Large intestine (tissue), 3 donors: ENCODE measurements around the gene CACNB2. TPM values are rescaled to one million over a fixed set of nuclear protein-coding genes. Genes with fewer than 3 reads are reported as not detected.

ENCODE experiments used
- DNase-seq, 2 donors: peaks; one replicate each; pipeline versions ENCODE4 v3.0.0 to v3.0.0-alpha.2; 2013
- H3K27ac ChIP-seq: one replicate; pipeline ENCODE4 v1.5.1; 2013; ENCODE audit warnings: low read length
- H3K27me3 ChIP-seq: 2 replicates; pipeline ENCODE4 v1.6.1; 2013; ENCODE audit warnings: low read length; ENCODE audit not compliant: control insufficient read depth, insufficient read depth
- H3K36me3 ChIP-seq: 2 replicates; pipeline ENCODE4 v1.6.1; 2013; ENCODE audit warnings: low read length; ENCODE audit not compliant: control insufficient read depth, insufficient read depth
- H3K4me1 ChIP-seq: one replicate; pipeline ENCODE4 v1.6.1; 2013; ENCODE audit warnings: low read length; ENCODE audit not compliant: control insufficient read depth, insufficient read depth
- H3K4me3 ChIP-seq: one replicate; pipeline ENCODE4 v1.5.1; 2013; ENCODE audit warnings: low read length
- H3K9me3 ChIP-seq: one replicate; pipeline ENCODE4 v1.6.1; 2013; ENCODE audit warnings: mild to moderate bottlenecking, low read depth, low read length, moderate library complexity; ENCODE audit not compliant: control insufficient read depth
- WGBS: methylation state at CpG from one replicate; pipeline ENCODE4 v1.1.5; 2013; ENCODE audit warnings: low lambda C conversion rate; ENCODE audit not compliant: insufficient coverage; 5-methylcytosine and 5-hydroxymethylcytosine counted together
- polyA plus RNA-seq: library from polyadenylated mRNA; unstranded; fragments of 120-200 nt; gene quantifications from one replicate; pipeline ENCODE4 v1.2.1, GENCODE V29; 2013

CACNB2 gene
- polyA plus RNA-seq, 1 donor = 8.2 TPM

DNA sequence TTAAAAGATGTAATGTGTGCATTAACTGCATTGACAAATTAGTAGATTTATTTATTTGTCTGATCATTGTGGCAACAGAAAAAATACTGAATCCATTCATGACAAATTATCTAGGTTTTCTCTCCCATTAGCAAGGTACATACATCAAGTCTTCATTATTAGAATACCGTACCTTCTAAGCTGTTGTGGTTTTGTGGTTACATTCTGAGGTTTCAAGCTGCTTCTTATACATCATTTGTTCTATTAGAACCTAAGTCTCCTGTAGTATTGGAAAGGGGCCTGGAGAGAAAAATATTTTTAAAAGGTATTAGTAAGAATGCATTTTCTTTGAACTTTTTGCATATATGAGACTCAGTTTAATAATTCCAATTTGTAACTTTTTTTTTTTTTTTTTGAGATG lies 26.3 kb upstream of the CACNB2 start:
- peaks cover 7% of the 10 kb centered on the region for H3K4me1 ChIP-seq
- 100% methylated on average over 1 of the region's 1 CpG for WGBS
- no peak overlapping the region for H3K4me3 ChIP-seq
- H3K27me3 ChIP-seq = no peaks in the 10 kb centered on the region
- H3K27ac ChIP-seq = no peak overlapping the region
- H3K36me3 ChIP-seq = no peaks in the 10 kb centered on the region
- no peak for DNase-seq
- peaks cover 2% of the 10 kb centered on the region for H3K9me3 ChIP-seq

DNA sequence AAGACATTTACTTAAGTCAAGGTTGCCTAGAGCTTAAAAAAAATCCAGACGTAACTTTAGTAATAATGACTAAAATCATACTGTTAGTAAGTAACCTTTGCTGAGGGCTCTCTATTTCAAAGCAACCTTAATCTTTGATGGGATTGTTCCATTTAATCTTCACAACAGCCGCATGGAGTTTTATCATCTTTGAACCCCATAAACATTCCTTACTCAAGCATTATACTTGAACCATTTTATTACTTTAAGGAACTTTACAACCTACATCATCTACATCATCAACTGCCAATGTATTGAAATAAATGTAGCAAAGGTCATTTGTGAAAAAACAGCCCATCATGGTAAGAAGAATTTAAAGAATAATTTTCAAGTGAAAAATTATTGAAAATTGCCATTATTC lies 22.9 kb upstream of the CACNB2 start:
- Histone ChIP-seq H3K27me3 (no peaks in the 10 kb centered on the region), H3K9me3 (peaks cover 6% of the 10 kb centered on the region), H3K36me3 (no peaks in the 10 kb centered on the region), H3K27ac (peak overlapping the region; percentile 21), H3K4me1 (peaks cover 7% of the 10 kb centered on the region), H3K4me3 (no peak overlapping the region)
- 20% methylated on average over 1 of the region's 2 CpGs for WGBS
- DNase-seq = peak; percentile 72 to 88

DNA sequence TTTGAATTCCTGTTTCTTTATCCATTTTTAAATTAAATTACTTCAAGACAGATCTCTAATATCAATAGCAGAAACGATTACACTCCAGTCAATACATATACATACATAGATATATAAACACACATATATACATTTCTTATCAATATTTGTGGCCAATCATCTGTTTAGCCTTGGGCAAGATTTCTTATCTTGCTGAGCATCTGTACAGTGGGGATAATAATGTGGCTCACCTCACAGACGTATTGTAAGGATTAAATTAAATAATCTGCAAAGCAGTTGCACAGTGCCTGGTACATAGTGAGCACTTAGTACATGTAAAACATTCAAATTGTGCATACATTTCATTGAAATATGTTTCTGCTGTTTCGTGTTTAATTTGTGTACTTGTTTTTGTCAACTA lies 17.5 kb upstream of the CACNB2 start:
- no peaks in the 10 kb centered on the region for H3K27me3 ChIP-seq
- H3K9me3 ChIP-seq = peaks cover 6% of the 10 kb centered on the region
- H3K27ac ChIP-seq = no peak overlapping the region
- H3K4me1 ChIP-seq = peaks cover under 1% of the 10 kb centered on the region
- 83% methylated on average over 1 of the region's 3 CpGs for WGBS
- no peak for DNase-seq
- no peak overlapping the region for H3K4me3 ChIP-seq
- H3K36me3 ChIP-seq = no peaks in the 10 kb centered on the region

DNA sequence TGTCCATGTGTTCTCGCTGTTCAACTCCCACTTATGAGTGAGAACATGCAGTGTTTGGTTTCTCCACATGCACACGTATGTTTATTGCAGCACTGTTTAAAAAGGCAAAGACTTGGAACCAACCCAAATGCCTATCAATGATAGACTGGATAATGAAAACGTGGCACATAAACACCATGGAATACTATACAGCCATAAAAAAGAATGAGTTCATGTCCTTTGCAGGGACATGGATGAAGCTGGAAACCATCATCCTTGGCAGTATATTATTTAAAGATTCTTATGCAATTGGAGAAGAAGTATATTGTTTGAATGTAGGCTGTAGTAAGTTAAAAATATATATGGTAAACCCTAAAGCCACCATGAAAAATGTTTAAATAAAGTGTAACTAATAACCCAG lies 7.2 kb upstream of the CACNB2 start:
- no peaks in the 10 kb centered on the region for H3K4me1 ChIP-seq
- no peaks in the 10 kb centered on the region for H3K36me3 ChIP-seq
- H3K4me3 ChIP-seq = no peak overlapping the region
- no peaks in the 10 kb centered on the region for H3K9me3 ChIP-seq
- H3K27me3 ChIP-seq = no peaks in the 10 kb centered on the region
- DNase-seq = no peak
- H3K27ac ChIP-seq = no peak overlapping the region
- WGBS = 83% methylated on average over 1 of the region's 3 CpGs

DNA sequence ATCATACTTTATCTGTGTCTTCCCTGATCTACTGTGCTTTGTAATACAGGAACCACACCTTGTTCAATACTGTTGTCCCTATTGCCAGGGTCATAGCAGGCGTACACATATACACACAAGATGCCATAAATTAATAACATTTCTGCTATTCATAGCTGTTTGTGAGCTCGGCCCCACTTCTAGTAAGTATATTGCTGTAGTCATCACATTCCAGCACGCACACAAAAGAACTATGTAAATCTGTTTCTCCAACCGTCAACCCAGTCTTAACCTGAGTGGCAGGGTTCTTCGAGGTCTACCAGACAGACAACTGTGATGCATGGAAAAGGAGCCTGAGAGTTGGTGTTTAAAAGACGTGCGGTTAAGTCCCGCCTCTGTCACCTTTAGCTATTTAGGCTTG lies 5.7 kb upstream of the CACNB2 start:
- Histone ChIP-seq H3K36me3 (no peaks in the 10 kb centered on the region), H3K9me3 (no peaks in the 10 kb centered on the region), H3K27me3 (no peaks in the 10 kb centered on the region), H3K4me3 (no peak overlapping the region), H3K27ac (no peak overlapping the region), H3K4me1 (no peaks in the 10 kb centered on the region)
- 33% methylated on average over 1 of the region's 8 CpGs for WGBS
- no peak for DNase-seq

DNA sequence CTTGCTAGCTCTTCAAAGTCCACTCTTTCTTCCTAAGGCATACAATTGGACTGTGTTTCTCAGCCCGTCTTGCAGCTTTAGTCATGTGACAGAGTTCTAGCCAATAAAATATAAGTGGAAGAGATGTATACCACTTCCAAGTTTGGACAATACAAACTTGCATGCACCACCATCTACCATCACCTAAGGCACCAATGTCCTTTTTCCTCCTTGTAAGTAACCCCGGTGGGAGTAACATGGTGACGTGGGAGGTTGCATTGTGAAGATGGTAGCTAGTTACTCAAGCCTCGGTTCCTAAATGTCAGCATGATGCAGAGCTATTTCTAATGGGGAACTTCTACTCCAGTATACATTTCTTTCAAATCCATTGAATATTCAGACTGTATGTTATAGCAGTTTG lies 5.3 kb upstream of the CACNB2 start:
- H3K36me3 ChIP-seq = no peaks in the 10 kb centered on the region
- no peak for DNase-seq
- H3K27ac ChIP-seq = no peak overlapping the region
- no peak overlapping the region for H3K4me3 ChIP-seq
- H3K27me3 ChIP-seq = no peaks in the 10 kb centered on the region
- H3K9me3 ChIP-seq = no peaks in the 10 kb centered on the region
- H3K4me1 ChIP-seq = peaks cover 3% of the 10 kb centered on the region
- WGBS = no CpG with 5 or more reads among the region's 4 CpGs

DNA sequence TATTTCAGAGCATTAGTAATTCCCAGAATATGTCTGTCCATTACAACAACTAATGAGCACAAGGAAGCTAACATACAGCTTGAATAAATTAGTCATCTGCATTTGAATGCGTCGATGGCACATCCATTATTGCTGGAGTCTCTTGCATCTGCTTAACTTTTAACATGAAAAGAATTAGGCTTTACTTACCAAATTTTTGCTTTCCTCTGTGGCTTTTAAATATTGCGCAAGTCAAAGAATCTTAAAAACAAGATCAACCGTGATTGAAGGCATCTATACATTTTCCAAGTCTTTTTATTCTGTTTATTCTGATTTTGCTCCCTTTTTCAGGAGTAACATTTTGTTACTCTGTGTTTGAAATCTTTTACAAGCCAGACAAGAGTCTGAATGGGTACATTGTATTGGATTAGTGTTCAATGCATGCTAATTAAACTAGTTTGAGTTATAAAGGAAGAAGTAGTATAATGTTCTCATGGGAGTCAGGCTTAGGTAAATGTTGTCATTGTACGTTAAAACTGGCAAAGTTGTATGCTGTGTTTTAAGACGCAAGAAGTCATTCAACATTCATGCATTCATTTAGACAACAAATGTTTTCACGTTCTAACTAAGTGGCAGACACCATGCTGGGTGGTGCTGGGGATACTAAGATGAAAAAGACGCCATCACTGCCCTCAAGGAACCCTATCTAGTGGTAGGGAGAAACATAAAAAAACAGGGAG lies 4.0 kb upstream of the CACNB2 start:
- 70% methylated on average over 5 of the region's 8 CpGs for WGBS
- no peak overlapping the region for H3K4me3 ChIP-seq
- DNase-seq = no peak
- no peak overlapping the region for H3K27ac ChIP-seq
- H3K27me3 ChIP-seq = no peaks in the 10 kb centered on the region
- peaks cover 5% of the 10 kb centered on the region for H3K4me1 ChIP-seq
- no peaks in the 10 kb centered on the region for H3K36me3 ChIP-seq
- no peaks in the 10 kb centered on the region for H3K9me3 ChIP-seq

DNA sequence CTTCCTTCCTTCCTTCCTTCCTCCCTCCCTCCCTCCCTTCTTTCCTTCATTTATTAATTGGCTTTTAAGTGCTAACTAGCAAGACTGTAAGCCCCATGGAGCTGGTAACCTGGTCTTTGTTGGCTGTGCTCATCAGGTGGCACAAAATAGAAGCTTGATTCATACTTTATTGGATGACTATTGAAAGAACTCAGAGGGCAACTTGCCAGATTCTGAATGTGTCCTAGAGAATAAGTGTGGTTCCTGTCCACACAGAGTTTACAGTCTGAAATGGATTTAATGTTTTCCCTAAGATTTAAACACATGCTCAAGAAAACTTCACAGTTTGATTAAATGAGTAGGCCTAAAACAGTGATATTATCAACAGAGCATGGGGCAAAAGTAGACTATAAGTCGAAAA lies 3.1 kb upstream of the CACNB2 start:
- no peak overlapping the region for H3K27ac ChIP-seq
- H3K9me3 ChIP-seq = no peaks in the 10 kb centered on the region
- WGBS = 100% methylated on average over 1 of the region's 1 CpG
- H3K27me3 ChIP-seq = no peaks in the 10 kb centered on the region
- H3K4me3 ChIP-seq = no peak overlapping the region
- DNase-seq = no peak
- no peaks in the 10 kb centered on the region for H3K36me3 ChIP-seq
- peaks cover 5% of the 10 kb centered on the region for H3K4me1 ChIP-seq

DNA sequence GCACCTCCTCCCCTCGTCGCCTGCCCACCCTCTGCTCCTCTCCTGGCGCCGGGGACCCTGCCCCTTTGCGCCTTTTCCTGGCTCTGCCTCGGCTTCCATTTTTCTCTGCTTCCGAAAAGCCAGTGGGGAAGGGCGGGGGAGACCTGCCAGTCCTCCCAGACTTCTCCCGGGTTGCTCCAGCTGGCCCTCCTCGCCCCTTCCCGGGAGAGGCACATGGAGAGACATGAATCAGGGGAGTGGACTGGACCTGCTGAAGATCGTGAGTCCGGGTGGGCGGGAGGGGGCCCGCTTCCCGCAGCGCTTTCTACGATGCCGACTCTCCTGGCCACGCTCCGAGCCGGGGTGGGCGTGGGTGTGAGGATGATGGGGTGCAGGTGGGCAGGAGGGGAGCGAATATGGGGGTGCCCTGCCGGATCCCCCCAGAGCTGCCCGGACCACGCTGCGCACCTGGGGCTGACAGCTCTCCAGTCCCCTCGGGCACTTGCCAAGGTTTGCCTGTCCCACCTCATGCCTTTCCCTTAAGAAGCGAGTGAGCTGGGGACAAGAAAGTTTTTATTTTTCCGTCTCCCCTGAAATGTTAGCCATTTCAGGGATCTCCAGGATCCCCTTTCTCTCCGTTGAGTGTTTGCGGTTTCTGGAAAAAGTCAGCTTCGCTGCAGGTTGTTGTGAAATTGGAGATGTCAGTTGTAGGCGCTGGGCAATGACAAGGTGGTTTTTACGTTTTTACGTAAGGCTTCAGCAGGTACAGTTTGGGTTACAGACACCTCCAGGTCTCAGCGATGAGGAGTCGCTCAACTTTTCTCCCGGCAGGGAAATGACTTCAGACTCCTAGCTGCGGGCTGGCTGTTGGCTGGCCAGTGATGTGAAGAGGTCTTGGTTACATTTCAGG lies 977 bp downstream of the CACNB2 start:
- Histone ChIP-seq H3K27me3 (no peaks in the 10 kb centered on the region), H3K4me3 (peak overlapping the region; percentile 82), H3K27ac (peak overlapping the region; percentile 85), H3K36me3 (no peaks in the 10 kb centered on the region), H3K9me3 (no peaks in the 10 kb centered on the region), H3K4me1 (peaks cover 11% of the 10 kb centered on the region)
- no CpG with 5 or more reads among the region's 41 CpGs for WGBS
- DNase-seq = peak in 1 of 2 donors; percentile 48

DNA sequence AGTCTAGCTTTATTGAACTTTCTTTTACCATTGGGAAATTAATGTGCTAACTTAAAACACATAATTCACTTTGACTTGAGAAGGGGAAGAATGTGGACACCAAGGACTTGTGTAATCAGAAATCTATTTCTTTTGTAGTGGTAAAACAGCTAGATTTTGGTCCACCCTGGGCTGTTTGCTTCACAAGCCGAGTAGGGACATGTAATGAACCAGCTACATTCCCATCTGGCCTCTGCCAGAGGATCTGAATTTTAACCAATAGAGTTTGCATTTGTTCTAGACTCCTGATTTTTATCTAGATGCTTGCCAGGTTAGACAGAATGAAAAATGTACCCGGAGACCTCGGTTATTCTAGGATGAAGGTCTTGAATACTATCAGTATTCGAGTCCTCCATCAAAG lies 1.9 kb downstream of the CACNB2 start:
- no peak for DNase-seq
- Histone ChIP-seq H3K4me1 (peaks cover 11% of the 10 kb centered on the region), H3K27ac (no peak overlapping the region), H3K27me3 (no peaks in the 10 kb centered on the region), H3K36me3 (no peaks in the 10 kb centered on the region), H3K4me3 (peak overlapping the region; percentile 82), H3K9me3 (no peaks in the 10 kb centered on the region)
- no CpG with 5 or more reads among the region's 4 CpGs for WGBS
